ENCODE measurements around the gene UGT1A7. TPM values are rescaled to one million over a fixed set of nuclear protein-coding genes. Genes with fewer than 3 reads are reported as not detected.

UGT1A7 gene
- total RNA-seq, 2 experiments from 2014 or later: not detected

DNA sequence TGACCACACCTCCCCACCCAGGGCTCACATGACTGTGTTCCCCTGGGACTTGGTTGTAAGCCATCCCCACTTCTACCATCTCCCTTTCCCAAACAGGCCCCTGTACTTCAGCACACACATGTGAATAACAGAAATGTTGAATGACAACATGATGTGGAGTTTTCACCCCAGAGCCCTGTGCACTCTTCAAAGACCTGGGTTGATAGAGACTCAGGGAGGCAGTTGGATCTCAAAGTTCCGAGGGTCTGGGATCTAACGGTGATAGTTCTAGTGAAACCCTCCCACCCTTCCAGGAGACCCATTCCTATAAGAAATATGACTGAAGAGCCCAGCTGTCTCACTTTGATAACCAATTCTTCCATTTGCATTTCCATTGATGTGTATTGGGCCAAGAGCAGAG lies 96.3 kb downstream of the UGT1A7 start, which contains the start of gene MROH2A:
Gene MROH2A (plus strand): TSS at position 301 of the 400 bp plus-strand sequence. CDS start 1,029 bp downstream, outside the sequence.
- ATAC-seq (ENCODE audit: poor library complexity) (no peak), DNase-seq (no peak)
- ChIA-PET CTCF (no interaction called here), POLR2A (no interaction called here)
- Histone ChIP-seq H3K27me3 (ENCODE audit: control insufficient read depth in 1 of 2, insufficient read depth in 2 of 2, low read length in 2 of 2) (peaks cover 0 to 3% of the 10 kb centered on the region in 2 experiments), H3K4me1 (ENCODE audit: insufficient read depth, low read length) (no peaks in the 10 kb centered on the region), H3K9me3 (ENCODE audit: control insufficient read depth in 1 of 2, insufficient read depth in 1 of 2, low read length in 2 of 2) (peaks cover 0 to 15% of the 10 kb centered on the region in 2 experiments), H3K27ac (ENCODE audit: low read depth in 1 of 2, low read length in 2 of 2) (no peak within 1 kb of the TSS), H3K4me3 (ENCODE audit: low read length) (no peak within 1 kb of the TSS), H3K36me3 (ENCODE audit: insufficient read depth, low read length) (no peaks in the 10 kb centered on the region)
- TF ChIP-seq, protein P1, sequence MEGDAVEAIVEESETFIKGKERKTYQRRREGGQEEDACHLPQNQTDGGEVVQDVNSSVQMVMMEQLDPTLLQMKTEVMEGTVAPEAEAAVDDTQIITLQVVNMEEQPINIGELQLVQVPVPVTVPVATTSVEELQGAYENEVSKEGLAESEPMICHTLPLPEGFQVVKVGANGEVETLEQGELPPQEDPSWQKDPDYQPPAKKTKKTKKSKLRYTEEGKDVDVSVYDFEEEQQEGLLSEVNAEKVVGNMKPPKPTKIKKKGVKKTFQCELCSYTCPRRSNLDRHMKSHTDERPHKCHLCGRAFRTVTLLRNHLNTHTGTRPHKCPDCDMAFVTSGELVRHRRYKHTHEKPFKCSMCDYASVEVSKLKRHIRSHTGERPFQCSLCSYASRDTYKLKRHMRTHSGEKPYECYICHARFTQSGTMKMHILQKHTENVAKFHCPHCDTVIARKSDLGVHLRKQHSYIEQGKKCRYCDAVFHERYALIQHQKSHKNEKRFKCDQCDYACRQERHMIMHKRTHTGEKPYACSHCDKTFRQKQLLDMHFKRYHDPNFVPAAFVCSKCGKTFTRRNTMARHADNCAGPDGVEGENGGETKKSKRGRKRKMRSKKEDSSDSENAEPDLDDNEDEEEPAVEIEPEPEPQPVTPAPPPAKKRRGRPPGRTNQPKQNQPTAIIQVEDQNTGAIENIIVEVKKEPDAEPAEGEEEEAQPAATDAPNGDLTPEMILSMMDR (IDR thresholded peaks at IDR 0.05): no peak
- peaks cover 49% of the 10 kb centered on the region for H3K27me3 Mint-ChIP-seq
- no peaks in the 10 kb centered on the region for H3K36me3 Mint-ChIP-seq (ENCODE audit: low read depth)
- intact Hi-C loops (cut with DNase I, micrococcal nuclease): no loop called here
- no peak within 1 kb of the TSS for H3K4me3 Mint-ChIP-seq
- peaks cover 15% of the 10 kb centered on the region for H3K9me3 Mint-ChIP-seq
- no peak within 1 kb of the TSS for H3K27ac Mint-ChIP-seq
- H3K4me1 Mint-ChIP-seq (ENCODE audit: low read depth): no peaks in the 10 kb centered on the region

DNA sequence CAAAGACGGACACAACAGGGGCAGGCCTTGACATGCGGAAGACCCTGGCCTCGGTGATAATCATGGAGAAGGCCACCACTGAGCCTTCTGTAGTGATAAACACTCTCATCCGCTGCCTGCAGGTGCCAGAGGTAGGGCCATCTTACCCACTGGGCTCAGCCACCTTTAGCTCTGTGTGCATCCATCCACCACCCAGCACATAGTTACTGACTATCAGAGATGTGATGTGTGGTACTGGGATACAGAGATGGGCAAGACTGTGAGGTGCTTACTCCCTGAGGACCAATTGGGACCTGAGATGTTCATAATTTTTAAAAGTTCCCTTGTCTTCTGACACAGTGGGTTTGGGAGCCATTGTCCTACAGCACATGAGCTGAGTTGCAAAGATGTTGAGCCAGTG lies 98.0 kb downstream of the UGT1A7 start:
- Histone ChIP-seq H3K27me3 (ENCODE audit: control insufficient read depth in 1 of 2, insufficient read depth in 2 of 2, low read length in 2 of 2) (peaks cover 0 to 3% of the 10 kb centered on the region in 2 experiments), H3K27ac (ENCODE audit: low read depth in 1 of 2, low read length in 2 of 2) (no peak overlapping the region), H3K9me3 (ENCODE audit: control insufficient read depth in 1 of 2, insufficient read depth in 1 of 2, low read length in 2 of 2) (peaks cover 0 to 15% of the 10 kb centered on the region in 2 experiments), H3K36me3 (ENCODE audit: insufficient read depth, low read length) (no peaks in the 10 kb centered on the region), H3K4me1 (ENCODE audit: insufficient read depth, low read length) (no peaks in the 10 kb centered on the region), H3K4me3 (ENCODE audit: low read length) (no peak overlapping the region)
- H3K4me1 Mint-ChIP-seq (ENCODE audit: low read depth): no peaks in the 10 kb centered on the region
- no peaks in the 10 kb centered on the region for H3K36me3 Mint-ChIP-seq (ENCODE audit: low read depth)
- intact Hi-C loops (cut with DNase I, micrococcal nuclease): no loop called here
- no peak overlapping the region for H3K4me3 Mint-ChIP-seq
- H3K27ac Mint-ChIP-seq: no peak overlapping the region
- DNase-seq: no peak
- peaks cover 15% of the 10 kb centered on the region for H3K9me3 Mint-ChIP-seq
- TF ChIP-seq, protein P1 (IDR thresholded peaks at IDR 0.05): no peak
- ATAC-seq (ENCODE audit: poor library complexity): no peak
- peaks cover 46% of the 10 kb centered on the region for H3K27me3 Mint-ChIP-seq
- CTCF ChIA-PET: no interaction called here
- POLR2A ChIA-PET: no interaction called here

- no peak for DNase-seq
- CTCF ChIA-PET: no interaction called here
Observed at GRCh38 chr2:233780771-233781170, 99.1 kb downstream of the UGT1A7 start.

More at GRCh38 chr2:233780771-233781170, 99.1 kb downstream of the UGT1A7 start:
- H3K9me3 ChIP-seq (ENCODE audit: control insufficient read depth in 1 of 2, insufficient read depth in 1 of 2, low read length in 2 of 2): peaks cover 0 to 7% of the 10 kb centered on the region in 2 experiments
- Mint-ChIP-seq H3K27ac (no peak overlapping the region), H3K27me3 (peaks cover 45% of the 10 kb centered on the region), H3K4me1 (ENCODE audit: low read depth) (no peaks in the 10 kb centered on the region), H3K4me3 (no peak overlapping the region), H3K36me3 (ENCODE audit: low read depth) (no peaks in the 10 kb centered on the region), H3K9me3 (peaks cover 11% of the 10 kb centered on the region)
- no peaks in the 10 kb centered on the region for H3K36me3 ChIP-seq (ENCODE audit: insufficient read depth, low read length)
- H3K27ac ChIP-seq (ENCODE audit: low read depth in 1 of 2, low read length in 2 of 2): no peak overlapping the region
- TF ChIP-seq, protein P1 (IDR thresholded peaks at IDR 0.05): no peak
- intact Hi-C loops (cut with DNase I, micrococcal nuclease): no loop called here
- H3K4me1 ChIP-seq (ENCODE audit: insufficient read depth, low read length): no peaks in the 10 kb centered on the region
- no peak for ATAC-seq (ENCODE audit: poor library complexity)
- POLR2A ChIA-PET: no interaction called here
- H3K27me3 ChIP-seq (ENCODE audit: control insufficient read depth in 1 of 2, insufficient read depth in 2 of 2, low read length in 2 of 2): peaks cover 0 to 8% of the 10 kb centered on the region in 2 experiments
- H3K4me3 ChIP-seq (ENCODE audit: low read length): no peak overlapping the region
